NT2/D1 (cell line): ENCODE data around the gene RBM45.

Source experiments
- SUZ12 ChIP-seq: IDR thresholded peaks from 2 replicates; pipeline ENCODE4 v1.6.1; 2011; ENCODE audit not compliant: insufficient read length, insufficient read depth; ENCODE audit errors: extremely low read depth
- YY1 ChIP-seq: IDR thresholded peaks from 2 replicates; pipeline ENCODE4 v1.6.1; 2011; ENCODE audit not compliant: insufficient read length, insufficient read depth
- ZNF274 ChIP-seq: IDR thresholded peaks from 2 replicates; pipeline ENCODE4 v1.6.1; 2011; ENCODE audit warnings: mild to moderate bottlenecking, low read depth, low read length

DNA sequence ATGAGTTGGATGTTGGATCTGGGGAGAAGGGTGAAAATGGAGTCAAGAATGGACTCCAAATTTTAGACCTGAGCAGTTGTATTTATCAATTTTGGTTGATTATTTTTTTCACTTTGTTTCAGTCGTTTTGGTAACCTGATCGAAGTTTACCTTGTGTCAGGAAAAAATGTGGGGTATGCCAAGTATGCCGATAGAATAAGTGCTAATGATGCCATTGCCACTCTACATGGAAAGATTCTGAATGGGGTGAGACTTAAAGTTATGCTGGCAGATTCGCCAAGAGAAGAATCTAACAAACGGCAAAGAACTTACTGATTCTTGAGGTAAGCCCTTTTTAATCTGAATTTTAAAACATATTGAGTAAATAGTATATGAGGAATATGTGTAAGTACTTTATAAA, 13.6 kb downstream of the RBM45 start:
- no peak for TF ChIP-seq ZNF274
- TF ChIP-seq SUZ12, result no peak
- TF ChIP-seq YY1, result no peak
